ENCODE measurements around the gene POLN. TPM values are rescaled to one million over a fixed set of nuclear protein-coding genes. Genes with fewer than 3 reads are reported as not detected.

POLN gene
- total and polyA plus RNA-seq, 2 of the 4 experiments (the other 2 are of a cell fraction) = 0.63 to 0.72 TPM

DNA sequence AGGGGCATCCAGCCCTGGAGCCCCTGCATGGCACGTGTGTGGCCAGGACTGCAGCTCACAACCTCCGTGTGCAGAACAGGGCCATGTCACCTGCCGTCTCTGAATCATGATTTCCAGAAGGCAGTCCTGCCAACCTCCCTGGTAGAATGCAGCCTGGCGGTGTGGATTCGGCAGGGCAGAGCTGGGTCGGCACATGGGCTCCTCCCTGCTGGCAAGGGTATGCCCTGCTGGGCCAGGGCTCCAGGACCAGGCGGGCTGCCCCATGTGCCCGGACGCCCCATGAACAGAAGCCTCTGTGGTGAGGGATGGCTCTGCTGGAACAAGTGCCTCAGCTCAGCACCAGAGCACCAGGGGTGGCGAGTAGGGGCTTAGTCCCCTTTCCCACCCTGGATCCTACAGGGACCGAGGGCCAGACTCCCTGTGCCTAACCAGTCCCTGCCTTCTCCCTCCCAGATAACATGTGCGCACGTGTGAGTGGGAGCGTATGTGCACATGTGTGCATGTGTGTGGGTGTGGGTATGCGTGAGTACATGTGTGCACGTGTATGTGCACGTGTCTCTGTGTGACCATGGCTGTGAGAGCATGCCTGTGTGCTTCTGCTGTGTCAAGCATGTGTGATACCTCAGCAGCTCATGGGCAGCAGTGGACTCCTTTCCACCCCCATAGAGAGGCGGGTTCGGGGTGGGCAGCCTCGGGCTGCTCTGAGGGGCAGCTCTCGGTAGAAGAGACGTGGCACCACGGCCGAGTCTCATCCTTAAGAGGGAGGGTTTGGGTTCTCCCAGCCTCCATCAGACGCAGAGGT, 30.3 kb upstream of the POLN start:
- 92% methylated on average over 2 of the region's 25 CpGs; no CpG with 5 or more reads in 1 of the 2 experiments for WGBS, 2 experiments (ENCODE audit: extremely low coverage in 2 of 2, insufficient read length in 1 of 2)
- Histone ChIP-seq H3K36me3 (ENCODE audit: control insufficient read depth, insufficient read depth, low read length) (no peaks in the 10 kb centered on the region), H3K79me1 (ENCODE audit: low read depth in 1 of 2, low read length in 2 of 2) (no peaks in the 10 kb centered on the region), H3K9me1 (ENCODE audit: insufficient read depth, low read length) (no peaks in the 10 kb centered on the region), H3K23ac (ENCODE audit: low read depth, low read length) (no peak overlapping the region), H3K18ac (ENCODE audit: low read depth, low read length) (no peak overlapping the region), H3K4me1 (ENCODE audit: control insufficient read depth, insufficient read depth, low read length) (no peaks in the 10 kb centered on the region; the same call in 1 of the 2 replicates), H2BK120ac (ENCODE audit: low read depth, low read length) (no peak overlapping the region), H2AFZ (replicated peaks; ENCODE audit: low read length, poor library complexity) (no peak overlapping the region), H3K4me2 (ENCODE audit: low read depth, low read length) (no peak overlapping the region), H4K5ac (ENCODE audit: low read depth, low read length) (no peak overlapping the region), H2BK5ac (ENCODE audit: low read depth, low read length, poor library complexity, severe bottlenecking) (no peak overlapping the region), H2BK15ac (ENCODE audit: low read depth, low read length) (no peak overlapping the region), H4K91ac (ENCODE audit: insufficient read depth, low read depth, low read length) (no peak overlapping the region), H3K56ac (ENCODE audit: extremely low read depth, insufficient read depth, low read length) (no peak overlapping the region), H3K27ac (ENCODE audit: insufficient read depth, low read length) (no peak overlapping the region), H4K8ac (ENCODE audit: low read depth in 2 of 2, low read length in 2 of 2) (no peak overlapping the region), H3K9ac (ENCODE audit: low read depth, low read length) (no peak overlapping the region), H3K14ac (replicated peaks; ENCODE audit: low read depth, low read length) (no peak overlapping the region), H3K9me3 (ENCODE audit: control insufficient read depth, insufficient read depth, low read length) (no peaks in the 10 kb centered on the region), H4K20me1 (ENCODE audit: insufficient read depth, low read length) (no peaks in the 10 kb centered on the region), H2BK20ac (ENCODE audit: low read depth, low read length) (no peak overlapping the region), H3K4me3 (ENCODE audit: insufficient read depth, low read depth, low read length) (no peak overlapping the region), H3K4ac (ENCODE audit: low read depth, low read length) (no peak overlapping the region), H3K27me3 (ENCODE audit: control insufficient read depth, insufficient read depth, low read length) (peaks cover 2% of the 10 kb centered on the region; the same call in 1 of the 2 replicates), H2AK5ac (ENCODE audit: low read depth, low read length) (no peak overlapping the region), H2AK9ac (replicated peaks; ENCODE audit: low read depth, low read length, poor library complexity) (no peak overlapping the region)
- DNase-seq (no peak), ATAC-seq (ENCODE audit: low read depth) (no peak)
- intact Hi-C loops (cut with micrococcal nuclease) (no loop called here), in situ Hi-C loops (cut with MboI; ENCODE audit: low sequenced_read_pairs) (no loop called here), dilution Hi-C loops (cut with HindIII; ENCODE audit: low sequenced_read_pairs, unreplicated experiment) (no loop called here)
- ChIA-PET POLR2A (ENCODE audit: unreplicated experiment) (no interaction called here), CTCF (no interaction called here)
- TF ChIP-seq RFX5 (IDR thresholded peaks at IDR 0.05; ENCODE audit: low read depth, low read length) (no peak), MAFK (IDR thresholded peaks at IDR 0.05; ENCODE audit: low read depth, low read length) (no peak), CHD1 (IDR thresholded peaks at IDR 0.05; ENCODE audit: low read depth, low read length) (no peak), SMC3 (IDR thresholded peaks at IDR 0.05; ENCODE audit: low read depth, low read length) (no peak), RCOR1 (IDR thresholded peaks at IDR 0.05; ENCODE audit: insufficient replicate concordance, low read length) (no peak), MAZ (IDR thresholded peaks at IDR 0.05; ENCODE audit: borderline replicate concordance, low read depth, low read length) (no peak), BHLHE40 (IDR thresholded peaks at IDR 0.05; ENCODE audit: low read depth, low read length) (no peak), POLR2A (IDR thresholded peaks at IDR 0.05; ENCODE audit: low read depth, low read length) (no peak), CTCF (conservative IDR thresholded peaks at IDR 0.05; ENCODE audit: low read depth, low read length) (no peak)
- no TSS peak for BruUV-seq (replicated peaks)

Measured in IMR-90 (cell line).